HepG2 (cell line): ENCODE measurements around the gene SCART1. TPM values are rescaled to one million over a fixed set of nuclear protein-coding genes. Genes with fewer than 3 reads are reported as not detected.
A peak's percentile ranks its signal among the peaks of the same experiment; 100 is the strongest.

Source experiments
- ATAC-seq: fragments of 200-7000 bp; cut with Tn5 transposase; 3 replicates; pipeline ENCODE4 v1.9.1; 2020; ENCODE audit warnings: mild to moderate bottlenecking, moderate library complexity
- BruUV-seq: library from RNA; stranded (reverse); fragments of 400-500 nt; replicated peaks from 2 replicates; lab custom pipeline; 2021; lab: Mats Ljungman, UMichigan
- CTCF ChIA-PET: fragments of 300-600 bp; formaldehyde crosslinking; extraction: SDS; loops from one replicate; lab custom pipeline; 2021; ENCODE audit warnings: low total read pairs, inconsistent platforms, low intra/inter-chr PET ratio; lab: Yijun Ruan, JAX
- POLR2A ChIA-PET: fragments of 350-600 bp; sonication (Branson Sonifier 250); formaldehyde crosslinking; loops from one replicate; lab custom pipeline; 2020; ENCODE audit warnings: antibody characterized with exemption, inconsistent platforms; lab: Yijun Ruan, JAX
- DNase-seq: peaks from one replicate; pipeline ENCODE4 v3.0.0-alpha.2; 2015; ENCODE audit warnings: low spot score
- FAIRE-seq: peaks from 3 replicates; lab custom pipeline; 2011; peaks lifted over from hg19 to GRCh38; lab: Jason Lieb, UNC
- H2AFZ ChIP-seq: one replicate; pipeline ENCODE4 v1.6.1; 2011; ENCODE audit warnings: low read length, inconsistent platforms
- H3K27ac ChIP-seq: fragments of 300-600 bp; 3 replicates; pipeline ENCODE4 v1.8.0; 2011; ENCODE audit warnings: mixed run types, mild to moderate bottlenecking, mixed read lengths, low read length, inconsistent platforms; ENCODE audit not compliant: insufficient read depth; ENCODE audit errors: extremely low read length
- H3K27me3 ChIP-seq, 2 experiments: fragments of 200-600 bp in 1 of 2; 2 replicates in 1 of 2; 3 replicates in 1 of 2; pipeline versions ENCODE4 v1.6.0 to v1.8.0; 2011; ENCODE audit warnings: low read length in 2 of 2, mild to moderate bottlenecking in 2 of 2, moderate library complexity in 2 of 2, inconsistent platforms in 1 of 2; ENCODE audit not compliant: insufficient read depth in 2 of 2, control insufficient read depth in 1 of 2
- H3K36me3 ChIP-seq, 2 experiments: fragments of 200-600 bp in 1 of 2; replicated peaks in 1 of 2; 2 replicates in 1 of 2; 3 replicates in 1 of 2; pipeline versions ENCODE4 v1.5.1 to v1.8.0; 2011; ENCODE audit warnings: low read length in 2 of 2, inconsistent platforms in 1 of 2; ENCODE audit not compliant: insufficient read depth in 2 of 2, control insufficient read depth in 1 of 2
- H3K4me1 ChIP-seq: 2 replicates; pipeline ENCODE4 v1.5.1; 2012; ENCODE audit warnings: low read length, inconsistent platforms; ENCODE audit not compliant: insufficient read depth
- H3K4me2 ChIP-seq: 2 replicates; pipeline ENCODE4 v1.6.0; 2011; ENCODE audit warnings: low read depth, low read length, inconsistent platforms
- H3K4me3 ChIP-seq, 3 experiments: fragments of 200-600 bp in 1 of 3; sonication (generic), shearing (Covaris generic) in 1 of 3; replicated peaks in 1 of 3; 2 replicates each; pipeline ENCODE4 v1.5.1; 2011 to 2016; ENCODE audit warnings: low read length in 3 of 3, inconsistent platforms in 2 of 3, low read depth in 2 of 3, mild to moderate bottlenecking in 2 of 3, control low read depth in 1 of 3, mixed read lengths in 1 of 3; ENCODE audit not compliant: insufficient read depth in 1 of 3
- H3K79me2 ChIP-seq: one replicate; pipeline ENCODE4 v1.6.1; 2011; ENCODE audit warnings: low read length, inconsistent platforms; ENCODE audit not compliant: insufficient read depth
- H3K9ac ChIP-seq: 2 replicates; pipeline ENCODE4 v1.6.0; 2011; ENCODE audit warnings: mild to moderate bottlenecking, low read depth, low read length, inconsistent platforms; ENCODE audit not compliant: insufficient read depth
- H3K9me3 ChIP-seq: 2 replicates; pipeline ENCODE4 v1.5.1; 2012; ENCODE audit warnings: mild to moderate bottlenecking, low read length
- H4K20me1 ChIP-seq: 2 replicates; pipeline ENCODE4 v1.6.0; 2011; ENCODE audit warnings: inconsistent platforms, mild to moderate bottlenecking, low read length, moderate library complexity; ENCODE audit not compliant: insufficient read depth
- ESRRA ChIP-seq: sonication (generic); formaldehyde crosslinking; IDR thresholded peaks from 2 replicates; pipeline ENCODE4 v1.5.1; 2020; ENCODE audit warnings: mild to moderate bottlenecking, low read depth, missing genetic modification reagents
- FOSL2 ChIP-seq: sonication (generic); formaldehyde crosslinking; IDR thresholded peaks from 2 replicates; pipeline ENCODE4 v1.4.0; 2020; ENCODE audit warnings: missing genetic modification reagents
- GABPA ChIP-seq, 2 experiments: IDR thresholded peaks; 2 replicates each; pipeline ENCODE4 v1.6.1; 2011 to 2016; ENCODE audit warnings: low read depth in 2 of 2, low read length in 1 of 2, missing biosample characterization in 1 of 2, missing genetic modification characterization in 1 of 2
- GABPB1 ChIP-seq: IDR thresholded peaks from 2 replicates; pipeline ENCODE4 v1.6.1; 2016; ENCODE audit warnings: mild to moderate bottlenecking, missing genetic modification reagents, moderate library complexity, missing compliant biosample characterization
- KAT2B ChIP-seq: fragments of 150-350 bp; IDR thresholded peaks from 2 replicates; pipeline ENCODE4 v1.6.1; 2014; ENCODE audit warnings: low read depth, low read length, borderline replicate concordance
- MTA1 ChIP-seq: sonication (generic); formaldehyde crosslinking; IDR thresholded peaks from 2 replicates; pipeline ENCODE4 v1.4.0; 2020; ENCODE audit warnings: missing genetic modification reagents, mild to moderate bottlenecking, borderline replicate concordance
- PAF1 ChIP-seq: IDR thresholded peaks from 2 replicates; pipeline ENCODE4 v1.6.1; 2016; ENCODE audit warnings: missing genetic modification reagents, missing compliant biosample characterization
- PCBP2 ChIP-seq: fragments of 200-400 bp; formaldehyde crosslinking; optimal IDR thresholded peaks from 2 replicates; pipeline ENCODE3; 2018; ENCODE audit warnings: low read length, low read depth; ENCODE audit not compliant: poor library complexity, severe bottlenecking
- RARA ChIP-seq: IDR thresholded peaks from 2 replicates; pipeline ENCODE4 v1.6.1; 2016; ENCODE audit warnings: missing genetic modification reagents, missing compliant biosample characterization
- TP53 ChIP-seq: sonication (generic); formaldehyde crosslinking; conservative IDR thresholded peaks from 2 replicates; pipeline ENCODE4 v1.4.0; 2020; ENCODE audit warnings: missing genetic modification reagents
- ZNF256 ChIP-seq: sonication (generic); formaldehyde crosslinking; conservative IDR thresholded peaks from 2 replicates; pipeline ENCODE4 v1.4.0; 2020; ENCODE audit warnings: missing genetic modification reagents
- ZNF296 ChIP-seq: sonication (generic); formaldehyde crosslinking; conservative IDR thresholded peaks from 2 replicates; pipeline ENCODE4 v1.5.0; 2020; ENCODE audit warnings: mild to moderate bottlenecking, missing genetic modification reagents
- ZNF383 ChIP-seq: sonication (generic); formaldehyde crosslinking; IDR thresholded peaks from 2 replicates; pipeline ENCODE4 v1.4.0; 2020; ENCODE audit warnings: missing genetic modification reagents, mild to moderate bottlenecking, borderline replicate concordance
- ZNF547 ChIP-seq: sonication (generic); formaldehyde crosslinking; IDR thresholded peaks from 2 replicates; pipeline ENCODE4 v1.5.1; 2020; ENCODE audit warnings: mild to moderate bottlenecking, missing genetic modification reagents
- ZZZ3 ChIP-seq: sonication (generic); formaldehyde crosslinking; IDR thresholded peaks from 2 replicates; pipeline ENCODE4 v1.4.0; 2020; ENCODE audit warnings: missing genetic modification reagents, mild to moderate bottlenecking, borderline replicate concordance
- WGBS: methylation state at CpG from one replicate; pipeline ENCODE4 v1.1.6; 2017; ENCODE audit warnings: low lambda C conversion rate; 5-methylcytosine and 5-hydroxymethylcytosine counted together
- in situ Hi-C: cut with HindIII; loops from 2 replicates; pipeline ENCODE4 v1.10.0; 2017; ENCODE audit warnings: low pct_unique_long_range_greater_than_20kb; ENCODE audit not compliant: extremely low pct_ligation_motif_present
- intact Hi-C: fragments of 100-400 bp; cut with micrococcal nuclease; formaldehyde crosslinking; loops from one replicate; pipeline ENCODE4 v1.10.0; 2022; ENCODE audit not compliant: unreplicated experiment
- polyA plus RNA-seq, 8 experiments: library from polyadenylated mRNA; depleted of rRNA in 3 of 8; stranded (reverse) in 7 of 8; unstranded in 1 of 8; fragments of >200 nt; fragmentation: Illumina TruSeq in 4 of 8; extraction: Trizol in 4 of 8; gene quantifications; 2 replicates each; pipeline versions ENCODE4 v1.2.1 to v1.2.3, GENCODE V29; 2011 to 2016; ENCODE audit warnings: low read depth in 4 of 8, missing spikeins in 1 of 8, mixed read lengths in 1 of 8; ENCODE audit not compliant: insufficient read depth in 1 of 8
- total RNA-seq, 5 experiments: library from RNA; depleted of rRNA; stranded (reverse); fragments of >200 nt; fragmentation: Illumina TruSeq; extraction: Trizol; gene quantifications; 2 replicates each; pipeline ENCODE4 v1.2.3, GENCODE V29; 2016; ENCODE audit warnings: low read depth in 1 of 5

SCART1 gene
- total and polyA plus RNA-seq, 2 of the 13 experiments (the other 11 are each of a cell fraction or from before 2014, with no cell fraction given), result 0.46 to 1.1 TPM

GRCh38 chr10:133458021-133458709, 4.4 kb downstream of the SCART1 start:
- peak; percentile 13; the same call in 1 of the 3 replicates for ATAC-seq
- H3K27ac ChIP-seq, result no peak overlapping the region
- TF ChIP-seq GABPA (IDR thresholded peaks at IDR 0.05; ENCODE audit: low read depth, low read length), result no peak
- no peak for TF ChIP-seq GABPA (CRISPR knock-in tag; IDR thresholded peaks at IDR 0.05; ENCODE audit: low read depth)
- TF ChIP-seq FOSL2 (CRISPR knock-in tag), result no peak
- TF ChIP-seq PCBP2, result no peak
- no peak for TF ChIP-seq KAT2B
- no peak for TF ChIP-seq ZNF547 (CRISPR knock-in tag)
- no peak for TF ChIP-seq TP53 (CRISPR knock-in tag)
- no peak for TF ChIP-seq PAF1 (CRISPR knock-in tag)
- no peak for TF ChIP-seq ZNF256
- TF ChIP-seq ZNF296, result no peak
- 0 out of 2 replicates have a peak, but pooled peaks have one; percentile 20 for TF ChIP-seq RARA (CRISPR knock-in tag)
- no peak for TF ChIP-seq ZNF383
- no peak for TF ChIP-seq ZZZ3
- no peak for TF ChIP-seq GABPB1 (CRISPR knock-in tag)
- 0 out of 2 replicates have a peak, but pooled peaks have one; percentile 1 for TF ChIP-seq MTA1 (CRISPR knock-in tag)
- TF ChIP-seq ESRRA (CRISPR knock-in tag), result peak; percentile 83; the same call in 1 of the 2 replicates
- TF ChIP-seq, all 625 proteins: peak for 3
- BruUV-seq, result no TSS peak
- Histone ChIP-seq H4K20me1 (no peaks in the 10 kb centered on the region), H3K4me2 (no peak overlapping the region), H3K4me3 (no peak overlapping the region), H3K36me3 (no peaks in the 10 kb centered on the region), H3K9ac (no peak overlapping the region), H3K27me3 (no peaks in the 10 kb centered on the region), H2AFZ (no peak overlapping the region), H3K79me2 (no peaks in the 10 kb centered on the region), H3K4me1 (no peaks in the 10 kb centered on the region), H3K9me3 (no peaks in the 10 kb centered on the region)
- FAIRE-seq, result no peak
- in situ Hi-C loops, result no loop called here
- POLR2A ChIA-PET, result no interaction called here
- WGBS, result 85% methylated on average over 8 of the region's 40 CpGs
- CTCF ChIA-PET, result no interaction called here
- DNase-seq, result no peak
- intact Hi-C loops, result no loop called here
